22Rv1 (cell line): ENCODE data around the gene ROR1.

ENCODE experiments used
- ZFX ChIP-seq: fragments of 450-650 bp; IDR thresholded peaks from 2 replicates; pipeline ENCODE4 v1.6.1; 2017; ENCODE audit warnings: antibody characterized with exemption, borderline replicate concordance
- TF ChIP-seq, protein P1 (sequence below): fragments of 450-650 bp; IDR thresholded peaks from 2 replicates; pipeline ENCODE4 v1.5.1; 2017; ENCODE audit warnings: mild to moderate bottlenecking

DNA sequence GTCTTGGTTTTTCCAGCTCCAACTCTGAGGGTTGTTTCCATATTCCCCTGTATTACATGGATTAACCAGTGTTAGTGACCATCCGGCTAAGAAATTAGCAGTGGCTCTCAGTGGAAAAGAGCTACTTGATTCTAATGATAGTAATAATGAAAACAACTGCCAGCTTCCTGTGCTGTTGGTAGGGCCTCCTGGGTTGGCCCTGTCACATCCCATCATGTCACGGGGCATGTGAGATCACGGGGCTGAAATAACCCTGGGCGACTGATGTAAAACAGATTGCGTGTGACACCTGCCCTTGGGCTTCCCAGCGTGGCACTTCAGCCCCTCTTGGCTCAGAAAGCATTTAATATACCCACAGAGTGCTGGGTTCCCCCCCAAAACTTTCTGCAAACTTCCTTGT is 149.0 kb downstream of the ROR1 start:
- TF ChIP-seq, protein P1, sequence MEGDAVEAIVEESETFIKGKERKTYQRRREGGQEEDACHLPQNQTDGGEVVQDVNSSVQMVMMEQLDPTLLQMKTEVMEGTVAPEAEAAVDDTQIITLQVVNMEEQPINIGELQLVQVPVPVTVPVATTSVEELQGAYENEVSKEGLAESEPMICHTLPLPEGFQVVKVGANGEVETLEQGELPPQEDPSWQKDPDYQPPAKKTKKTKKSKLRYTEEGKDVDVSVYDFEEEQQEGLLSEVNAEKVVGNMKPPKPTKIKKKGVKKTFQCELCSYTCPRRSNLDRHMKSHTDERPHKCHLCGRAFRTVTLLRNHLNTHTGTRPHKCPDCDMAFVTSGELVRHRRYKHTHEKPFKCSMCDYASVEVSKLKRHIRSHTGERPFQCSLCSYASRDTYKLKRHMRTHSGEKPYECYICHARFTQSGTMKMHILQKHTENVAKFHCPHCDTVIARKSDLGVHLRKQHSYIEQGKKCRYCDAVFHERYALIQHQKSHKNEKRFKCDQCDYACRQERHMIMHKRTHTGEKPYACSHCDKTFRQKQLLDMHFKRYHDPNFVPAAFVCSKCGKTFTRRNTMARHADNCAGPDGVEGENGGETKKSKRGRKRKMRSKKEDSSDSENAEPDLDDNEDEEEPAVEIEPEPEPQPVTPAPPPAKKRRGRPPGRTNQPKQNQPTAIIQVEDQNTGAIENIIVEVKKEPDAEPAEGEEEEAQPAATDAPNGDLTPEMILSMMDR: no peak
- no peak for TF ChIP-seq ZFX
